OCI-LY1 (cell line): Measurements from ENCODE around the gene C16orf89.
"Not testable (repeated sequence)": the region's sequence is repeated elsewhere in the genome, so short reads cannot be mapped to it uniquely, and the experiment has no call there.

Experiments used
- CTCF ChIP-seq: fragments of 200-600 bp; sonication (generic), shearing (Covaris generic); IDR thresholded peaks from 2 replicates; pipeline ENCODE4 v1.5.1; 2017; ENCODE audit warnings: mild to moderate bottlenecking, antibody characterized with exemption, low read length, moderate library complexity, mixed read lengths
- EZH2 ChIP-seq: fragments of 200-600 bp; sonication (generic), shearing (Covaris generic); IDR thresholded peaks from 2 replicates; pipeline ENCODE4 v1.8.0; 2017; ENCODE audit warnings: borderline replicate concordance, mixed run types, mild to moderate bottlenecking, antibody characterized with exemption, low read length, moderate library complexity, mixed read lengths

- TF ChIP-seq CTCF, EZH2: not testable (repeated sequence)
Measured at GRCh38 chr16:5095145-5095830, 29.5 kb upstream of the C16orf89 start.
